GM12878 (cell line): ENCODE measurements around the gene SIL1. TPM values are rescaled to one million over a fixed set of nuclear protein-coding genes. Genes with fewer than 3 reads are reported as not detected.
A peak's percentile ranks its signal among the peaks of the same experiment; 100 is the strongest.

Experiments
- ATAC-seq: fragments of 200-7000 bp; cut with Tn5 transposase; 3 replicates; pipeline ENCODE4 v1.9.1; 2020; ENCODE audit warnings: mild to moderate bottlenecking, moderate library complexity
- BruUV-seq: library from RNA; stranded (reverse); fragments of 400-500 nt; replicated peaks from 2 replicates; lab custom pipeline; 2021; lab: Mats Ljungman, UMichigan
- CTCF ChIA-PET: fragments of 300-600 bp; sonication (Branson Sonifier 250); formaldehyde crosslinking; extraction: SDS; loops from one replicate; lab custom pipeline; 2021; ENCODE audit warnings: inconsistent platforms; lab: Yijun Ruan, JAX
- POLR2A ChIA-PET: fragments of 350-600 bp; formaldehyde crosslinking; extraction: SDS; loops from one replicate; lab custom pipeline; 2021; ENCODE audit warnings: inconsistent platforms; lab: Charles Lee
- RAD21 ChIA-PET: fragments of 300-600 bp; sonication (Branson Sonifier 250); formaldehyde crosslinking; loops from one replicate; lab custom pipeline; 2023; ENCODE audit warnings: antibody characterized with exemption; ENCODE audit not compliant: unreplicated experiment; lab: Charles Lee
- SMC1A ChIA-PET: fragments of 300-600 bp; sonication (Branson Sonifier 250); formaldehyde crosslinking; loops from one replicate; lab custom pipeline; 2023; ENCODE audit not compliant: unreplicated experiment, uncharacterized antibody; lab: Charles Lee
- DNase-seq: peaks from one replicate; pipeline ENCODE4 v3.0.0-alpha.2; 2011; ENCODE audit warnings: low read depth, low spot score
- FAIRE-seq: peaks from 3 replicates; lab custom pipeline; 2011; peaks lifted over from hg19 to GRCh38; lab: Jason Lieb, UNC
- H2AFZ ChIP-seq: 2 replicates; pipeline ENCODE4 v1.6.0; 2011; ENCODE audit warnings: low read depth, low read length, control low read depth; ENCODE audit not compliant: control insufficient read depth
- H3K27ac ChIP-seq: 2 replicates; pipeline ENCODE4 v1.5.1; 2011; ENCODE audit warnings: control low read depth; ENCODE audit not compliant: control insufficient read depth, insufficient read depth
- H3K27me3 ChIP-seq, 2 experiments: replicated peaks in 1 of 2; 2 replicates each; pipeline versions ENCODE4 v1.6.0 to v1.6.1; 2011; ENCODE audit warnings: low read length in 1 of 2; ENCODE audit not compliant: control insufficient read depth in 2 of 2, insufficient read depth in 2 of 2
- H3K36me3 ChIP-seq, 2 experiments: 2 replicates each; pipeline ENCODE4 v1.5.1; 2011; ENCODE audit warnings: low read length in 1 of 2; ENCODE audit not compliant: control insufficient read depth in 2 of 2, insufficient read depth in 2 of 2
- H3K4me1 ChIP-seq: 2 replicates; pipeline ENCODE4 v1.6.1; 2011; ENCODE audit warnings: mild to moderate bottlenecking, low read length, moderate library complexity, mixed read lengths; ENCODE audit not compliant: control insufficient read depth, insufficient read depth
- H3K4me2 ChIP-seq: 2 replicates; pipeline ENCODE4 v1.6.0; 2011; ENCODE audit warnings: control low read depth; ENCODE audit not compliant: control insufficient read depth, insufficient read depth
- H3K4me3 ChIP-seq: fragments of 200-600 bp; sonication (generic); 2 replicates; pipeline ENCODE4 v1.5.1; 2016
- H3K79me2 ChIP-seq: 2 replicates; pipeline ENCODE4 v1.6.0; 2011; ENCODE audit warnings: low read length; ENCODE audit not compliant: control insufficient read depth, insufficient read depth
- H3K9ac ChIP-seq: 2 replicates; pipeline ENCODE4 v1.8.0; 2011; ENCODE audit warnings: low read length, control low read depth, mixed read lengths; ENCODE audit not compliant: control insufficient read depth, insufficient read depth
- H3K9me3 ChIP-seq: replicated peaks from 3 replicates; pipeline ENCODE4 v1.5.1; 2011; ENCODE audit warnings: mild to moderate bottlenecking, low read length; ENCODE audit not compliant: control insufficient read depth, insufficient read depth
- H4K20me1 ChIP-seq: 2 replicates; pipeline ENCODE4 v1.6.0; 2011; ENCODE audit not compliant: control insufficient read depth, insufficient read depth
- CBX5 ChIP-seq: sonication (generic); IDR thresholded peaks from 2 replicates; pipeline ENCODE4 v1.6.1; 2016; ENCODE audit warnings: low read depth, moderate library complexity, mild to moderate bottlenecking, inconsistent platforms
- CHD1 ChIP-seq: IDR thresholded peaks from 2 replicates; pipeline ENCODE4 v1.6.1; 2012; ENCODE audit warnings: low read depth, low read length, improper control_type of control experiment
- CHD2 ChIP-seq: IDR thresholded peaks from 2 replicates; pipeline ENCODE4 v1.6.1; 2011; ENCODE audit warnings: low read depth, low read length, improper control_type of control experiment, borderline replicate concordance
- EZH2 ChIP-seq: IDR thresholded peaks from 2 replicates; pipeline ENCODE4 v1.6.1; 2012; ENCODE audit warnings: low read depth, mild to moderate bottlenecking, control low read depth, inconsistent platforms, low read length, borderline replicate concordance; ENCODE audit not compliant: control insufficient read depth
- HDGF ChIP-seq: fragments of 450-650 bp; IDR thresholded peaks from 2 replicates; pipeline ENCODE4 v1.6.1; 2016; ENCODE audit warnings: antibody characterized with exemption
- LARP7 ChIP-seq: fragments of 450-650 bp; IDR thresholded peaks from 2 replicates; pipeline ENCODE4 v1.6.1; 2017; ENCODE audit warnings: mild to moderate bottlenecking
- NR2F1 ChIP-seq: fragments of 450-650 bp; conservative IDR thresholded peaks from 2 replicates; pipeline ENCODE4 v1.6.1; 2017; ENCODE audit warnings: mild to moderate bottlenecking
- POLR2AphosphoS5 ChIP-seq: IDR thresholded peaks from 2 replicates; pipeline ENCODE4 v1.6.1; 2011; ENCODE audit warnings: mild to moderate bottlenecking, low read length, inconsistent platforms
- SMAD1 ChIP-seq: fragments of 450-650 bp; IDR thresholded peaks from 2 replicates; pipeline ENCODE4 v1.6.1; 2018; ENCODE audit warnings: mild to moderate bottlenecking, low read depth; ENCODE audit not compliant: partially characterized antibody
- STAT1 ChIP-seq: fragments of 450-650 bp; conservative IDR thresholded peaks from 2 replicates; pipeline ENCODE4 v1.6.1; 2014; ENCODE audit warnings: antibody characterized with exemption, mild to moderate bottlenecking
- TAF1 ChIP-seq: IDR thresholded peaks from 2 replicates; pipeline ENCODE4 v1.6.1; 2011; ENCODE audit warnings: mild to moderate bottlenecking, low read depth, low read length, borderline replicate concordance
- TARDBP ChIP-seq: IDR thresholded peaks from 2 replicates; pipeline ENCODE4 v1.6.1; 2016; ENCODE audit warnings: borderline replicate concordance
- WGBS: methylation state at CpG from one replicate; pipeline ENCODE4 v1.1.6; 2016; ENCODE audit warnings: low lambda C conversion rate; ENCODE audit not compliant: insufficient replicate concordance, insufficient coverage; ENCODE audit errors: missing lambda C conversion rate; 5-methylcytosine and 5-hydroxymethylcytosine counted together
- in situ Hi-C: fragments of 300-500 bp; cut with MboI; formaldehyde crosslinking; loops from 9 replicates; pipeline ENCODE4 v1.14.3; 2018; ENCODE audit warnings: mixed read lengths
- intact Hi-C: fragments of 100-400 bp; cut with micrococcal nuclease; formaldehyde crosslinking; loops from one replicate; pipeline ENCODE4 v1.14.2; 2022; ENCODE audit not compliant: unreplicated experiment
- polyA plus RNA-seq, 11 experiments: library from polyadenylated mRNA; depleted of rRNA in 4 of 11; unstranded in 6 of 11; stranded (reverse) in 5 of 11; fragments of >200 nt; fragmentation: Nextera tagmentation in 4 of 11; fragmentation: Illumina TruSeq in 1 of 11; extraction: Ambion mirVana in 4 of 11; extraction: Trizol in 1 of 11; gene quantifications; 1 replicate in 1 of 11; 2 replicates in 10 of 11; pipeline versions ENCODE4 v1.2.1 to v1.2.3, GENCODE V29; 2011 to 2016; ENCODE audit warnings: inconsistent platforms in 2 of 11, missing spikeins in 2 of 11, low read depth in 1 of 11
- total RNA-seq, 4 experiments: library from RNA; depleted of rRNA in 3 of 4; stranded (reverse); fragments of >200 nt in 3 of 4; fragmentation: Illumina TruSeq in 1 of 4; extraction: Trizol in 1 of 4; gene quantifications; 2 replicates each; pipeline versions ENCODE4 v1.2.1 to v1.2.3, GENCODE V29; 2013 to 2021
- TF ChIP-seq, protein P1 (sequence below): IDR thresholded peaks from 2 replicates; pipeline ENCODE4 v1.6.1; 2012; ENCODE audit warnings: low read length, inconsistent platforms

SIL1 gene
- total and polyA plus RNA-seq, 10 of the 15 experiments (the other 5 are each of a cell fraction or from before 2014, with no cell fraction given), result 4.1 to 49.8 (median 29.4) TPM

DNA sequence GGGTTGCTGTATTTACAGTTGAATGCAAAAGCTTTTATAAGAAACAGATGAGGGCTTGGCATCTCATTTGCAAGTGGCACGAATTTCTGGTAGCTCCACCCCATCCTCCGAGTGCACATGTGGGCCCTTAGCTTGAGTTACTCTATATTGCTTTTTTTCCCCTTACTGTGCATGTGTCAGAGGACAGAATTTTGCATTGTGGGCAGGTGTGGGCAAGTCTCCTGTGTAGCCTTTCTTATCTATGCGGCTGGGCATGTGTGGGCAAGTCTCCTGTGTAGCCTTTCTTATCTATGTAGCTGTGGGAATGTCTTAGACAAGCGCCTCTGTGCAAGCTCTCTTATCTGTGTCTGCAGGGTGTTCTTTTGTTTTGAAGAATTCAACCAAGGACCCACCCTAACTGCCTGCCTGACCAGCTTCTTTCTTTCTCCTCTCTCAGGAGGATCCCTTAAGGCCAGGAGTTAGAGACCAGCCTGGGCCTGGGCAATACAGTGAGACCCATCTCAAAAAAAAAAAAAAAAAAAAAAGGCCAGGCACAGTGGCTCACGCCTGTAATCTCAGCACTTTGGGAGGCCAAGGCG, 34.1 kb upstream of the SIL1 start:
- H3K4me3 ChIP-seq, result no peak overlapping the region
- ChIA-PET CTCF (interaction anchor here (0.8 to 1.1 kb wide), 2 partner anchors 29 to 191 kb away, joined by 3 read pairs; no protein-coding TSS in a partner anchor), SMC1A (interaction anchor here (1.1 to 1.3 kb wide), 2 partner anchors 19 to 163 kb away, joined by 3 to 4 read pairs; no protein-coding TSS in a partner anchor), POLR2A (interaction anchor here (0.7 kb wide), 1 partner anchor 9 kb away, joined by 3 read pairs; no protein-coding TSS in a partner anchor), RAD21 (interaction anchor here (0.6 to 0.7 kb wide), 2 partner anchors 518 to 1101 kb away, joined by 3 read pairs; no protein-coding TSS in a partner anchor)
- BruUV-seq, result no TSS peak
- H3K4me1 ChIP-seq, result no peaks in the 10 kb centered on the region
- ATAC-seq (peak; percentile 67), FAIRE-seq (no peak), DNase-seq (peak; percentile 31)
- no peaks in the 10 kb centered on the region for H3K79me2 ChIP-seq
- H3K9ac ChIP-seq, result no peak overlapping the region
- intact Hi-C loops (no loop called here), in situ Hi-C loops (no loop called here)
- H3K27me3 ChIP-seq, result no peaks in the 10 kb centered on the region
- H2AFZ ChIP-seq, result peak overlapping the region; percentile 55
- WGBS, result 56% methylated on average over 4 of the region's 6 CpGs
- H4K20me1 ChIP-seq, result no peaks in the 10 kb centered on the region
- H3K27ac ChIP-seq, result no peak overlapping the region
- no peak overlapping the region for H3K4me2 ChIP-seq
- no peaks in the 10 kb centered on the region; the same call in 1 of the 3 replicates for H3K9me3 ChIP-seq
- TF ChIP-seq SMAD1, result no peak
- no peak for TF ChIP-seq CBX5
- TF ChIP-seq TAF1, result no peak
- TF ChIP-seq EZH2, result no peak
- no peak for TF ChIP-seq STAT1
- TF ChIP-seq POLR2AphosphoS5, result no peak
- TF ChIP-seq LARP7, result no peak
- TF ChIP-seq TARDBP, result no peak
- no peak for TF ChIP-seq HDGF
- no peak for TF ChIP-seq CHD1
- TF ChIP-seq, protein P1, sequence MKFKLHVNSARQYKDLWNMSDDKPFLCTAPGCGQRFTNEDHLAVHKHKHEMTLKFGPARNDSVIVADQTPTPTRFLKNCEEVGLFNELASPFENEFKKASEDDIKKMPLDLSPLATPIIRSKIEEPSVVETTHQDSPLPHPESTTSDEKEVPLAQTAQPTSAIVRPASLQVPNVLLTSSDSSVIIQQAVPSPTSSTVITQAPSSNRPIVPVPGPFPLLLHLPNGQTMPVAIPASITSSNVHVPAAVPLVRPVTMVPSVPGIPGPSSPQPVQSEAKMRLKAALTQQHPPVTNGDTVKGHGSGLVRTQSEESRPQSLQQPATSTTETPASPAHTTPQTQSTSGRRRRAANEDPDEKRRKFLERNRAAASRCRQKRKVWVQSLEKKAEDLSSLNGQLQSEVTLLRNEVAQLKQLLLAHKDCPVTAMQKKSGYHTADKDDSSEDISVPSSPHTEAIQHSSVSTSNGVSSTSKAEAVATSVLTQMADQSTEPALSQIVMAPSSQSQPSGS, result no peak
- TF ChIP-seq CHD2, result no peak
- no peak for TF ChIP-seq NR2F1
- H3K36me3 ChIP-seq, result no peaks in the 10 kb centered on the region
